Measurements from ENCODE around the gene FOXP2. TPM values are rescaled to one million over a fixed set of nuclear protein-coding genes. Genes with fewer than 3 reads are reported as not detected.

The FOXP2 gene
- total and polyA plus RNA-seq, 2 of the 13 experiments (the other 11 are each of a cell fraction or from before 2014, with no cell fraction given): 0.90 TPM; not detected in 1

DNA sequence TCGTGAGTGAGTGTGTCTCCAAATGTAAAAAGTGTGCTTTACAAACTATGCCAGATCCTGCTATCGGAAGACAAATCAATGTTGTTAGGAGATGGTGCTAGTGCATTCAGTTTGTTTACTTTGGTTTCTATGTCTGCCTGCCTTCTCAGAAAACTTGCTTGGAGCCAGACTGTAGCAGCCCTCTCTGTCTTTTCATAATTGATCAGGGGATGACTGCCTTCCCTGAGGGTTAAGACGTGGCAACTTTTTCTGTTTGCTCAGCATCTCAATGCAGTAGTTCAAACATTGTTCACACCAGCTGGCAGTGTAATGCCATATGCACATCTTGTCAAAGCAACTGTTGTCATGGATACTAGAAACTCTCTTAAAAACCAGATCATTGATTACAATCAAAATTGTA lies 118.5 kb downstream of the FOXP2 start (continued):
- TF ChIP-seq IRX3 (CRISPR knock-in tag; IDR thresholded peaks at IDR 0.05; ENCODE audit: borderline replicate concordance, low read depth) (no peak), ATM (IDR thresholded peaks at IDR 0.05; ENCODE audit: borderline replicate concordance) (no peak), ZNF263 (CRISPR knock-in tag; IDR thresholded peaks at IDR 0.05) (no peak), HMGXB3 (CRISPR knock-in tag; IDR thresholded peaks at IDR 0.05; ENCODE audit: borderline replicate concordance) (no peak)
- TF ChIP-seq, protein P1, sequence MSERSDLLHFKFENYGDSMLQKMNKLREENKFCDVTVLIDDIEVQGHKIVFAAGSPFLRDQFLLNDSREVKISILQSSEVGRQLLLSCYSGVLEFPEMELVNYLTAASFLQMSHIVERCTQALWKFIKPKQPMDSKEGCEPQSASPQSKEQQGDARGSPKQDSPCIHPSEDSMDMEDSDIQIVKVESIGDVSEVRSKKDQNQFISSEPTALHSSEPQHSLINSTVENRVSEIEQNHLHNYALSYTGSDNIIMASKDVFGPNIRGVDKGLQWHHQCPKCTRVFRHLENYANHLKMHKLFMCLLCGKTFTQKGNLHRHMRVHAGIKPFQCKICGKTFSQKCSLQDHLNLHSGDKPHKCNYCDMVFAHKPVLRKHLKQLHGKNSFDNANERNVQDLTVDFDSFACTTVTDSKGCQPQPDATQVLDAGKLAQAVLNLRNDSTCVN (CRISPR knock-in tag; IDR thresholded peaks at IDR 0.05; ENCODE audit: borderline replicate concordance): no peak

GRCh38 chr7:114534953-114535352 lies 120.3 kb downstream of the FOXP2 start:
- no peak for ATAC-seq
- H2AFZ ChIP-seq (ENCODE audit: low read length): no peak overlapping the region
- FAIRE-seq: no peak
- no peaks in the 10 kb centered on the region for H3K4me1 ChIP-seq (ENCODE audit: insufficient read depth, low read length)
- intact Hi-C loops (cut with micrococcal nuclease; ENCODE audit: unreplicated experiment) (no loop called here), in situ Hi-C loops (cut with HindIII; ENCODE audit: extremely low pct_ligation_motif_present, low pct_unique_long_range_greater_than_20kb) (no loop called here)
- no peaks in the 10 kb centered on the region for H3K79me2 ChIP-seq (ENCODE audit: insufficient read depth, low read length)
- H3K9ac ChIP-seq (ENCODE audit: insufficient read depth, low read depth, low read length): no peak overlapping the region
- no peak for DNase-seq (ENCODE audit: low spot score)
- no peaks in the 10 kb centered on the region for H4K20me1 ChIP-seq (ENCODE audit: insufficient read depth, low read length)
- H3K4me3 ChIP-seq (replicated peaks in 1 of 3; ENCODE audit: insufficient read depth in 1 of 3, low read depth in 2 of 3, low read length in 3 of 3): no peak overlapping the region
- H3K4me2 ChIP-seq (ENCODE audit: low read depth, low read length): no peak overlapping the region
- H3K27me3 ChIP-seq (ENCODE audit: control insufficient read depth in 1 of 2, insufficient read depth in 2 of 2, low read length in 2 of 2): no peaks in the 10 kb centered on the region
- ChIA-PET POLR2A (no interaction called here), CTCF (ENCODE audit: low intra/inter-chr PET ratio, low total read pairs) (no interaction called here)
- H3K36me3 ChIP-seq (replicated peaks in 1 of 2; ENCODE audit: control insufficient read depth in 1 of 2, insufficient read depth in 2 of 2, low read length in 2 of 2): no peaks in the 10 kb centered on the region
- no TSS peak for BruUV-seq (replicated peaks)
- no peaks in the 10 kb centered on the region for H3K9me3 ChIP-seq (ENCODE audit: low read length)
- 6% methylated on average over 2 of the region's 2 CpGs for WGBS (ENCODE audit: low lambda C conversion rate)
- no peak overlapping the region for H3K27ac ChIP-seq (ENCODE audit: extremely low read length, insufficient read depth, low read length)
- TF ChIP-seq MTERF4 (CRISPR knock-in tag; IDR thresholded peaks at IDR 0.05): no peak
- no peak for TF ChIP-seq CHCHD3 (CRISPR knock-in tag; IDR thresholded peaks at IDR 0.05)
- no peak for TF ChIP-seq ZNF597 (CRISPR knock-in tag; IDR thresholded peaks at IDR 0.05)
- no peak for TF ChIP-seq XBP1 (CRISPR knock-in tag; IDR thresholded peaks at IDR 0.05)
- no peak for TF ChIP-seq TRIM24 (CRISPR knock-in tag; IDR thresholded peaks at IDR 0.05)
- no peak for TF ChIP-seq RELA (CRISPR knock-in tag; IDR thresholded peaks at IDR 0.05)
- TF ChIP-seq ZNF143 (CRISPR knock-in tag; IDR thresholded peaks at IDR 0.05): no peak
- TF ChIP-seq SP4 (CRISPR knock-in tag; IDR thresholded peaks at IDR 0.05): no peak
- no peak for TF ChIP-seq KDM2A (CRISPR knock-in tag; IDR thresholded peaks at IDR 0.05; ENCODE audit: borderline replicate concordance, low read depth)
- TF ChIP-seq MED8 (CRISPR knock-in tag; IDR thresholded peaks at IDR 0.05; ENCODE audit: insufficient replicate concordance): no peak
- no peak for TF ChIP-seq HDAC2 (CRISPR knock-in tag; IDR thresholded peaks at IDR 0.05)
